NCI-H524 treated with DMSO at 0.1 percent for 48 hours (cell line): Measurements from ENCODE around the gene EFEMP1.
"Not testable (repeated sequence)": the region's sequence is repeated elsewhere in the genome, so short reads cannot be mapped to it uniquely, and the experiment has no call there.

Source experiments
- DNase-seq: peaks from one replicate; lab custom pipeline; 2025; lab: John Stamatoyannopoulos, UW

EFEMP1 gene

DNA sequence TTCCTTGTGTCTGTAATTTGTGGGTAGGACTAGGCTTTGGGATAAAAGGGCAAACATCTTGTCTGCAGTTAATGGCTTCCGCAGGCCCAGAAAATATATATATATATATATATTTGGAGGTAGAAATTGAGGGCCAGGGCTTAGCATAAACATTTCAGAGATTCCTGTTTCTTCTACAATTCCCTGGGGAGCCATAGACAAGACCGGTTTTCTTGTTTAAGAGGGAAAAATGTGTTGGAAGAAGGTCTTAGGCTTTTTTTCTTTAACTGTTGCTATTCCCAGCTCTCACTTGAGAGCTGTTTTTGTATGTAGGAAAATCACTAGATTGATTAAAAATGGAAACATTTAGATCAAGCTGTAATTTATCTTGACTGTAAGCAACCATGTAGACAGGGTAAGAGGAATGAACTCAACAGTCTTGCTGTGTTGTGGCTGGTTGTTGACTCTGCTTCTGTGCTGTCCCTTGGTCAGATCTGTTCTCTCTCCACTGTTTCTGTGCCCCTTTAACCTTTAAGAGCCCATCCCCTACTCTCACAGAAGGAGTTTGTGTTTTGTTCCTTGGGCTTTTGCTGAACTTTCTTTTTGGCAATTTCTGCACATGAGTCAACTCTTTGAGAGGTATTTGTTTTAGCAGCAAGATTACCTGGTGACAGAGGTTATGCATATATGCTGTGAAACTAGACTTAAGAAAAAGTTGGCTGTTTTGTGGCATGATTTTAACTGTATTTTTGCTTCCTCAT lies 58.3 kb downstream of the EFEMP1 start:
- no peak for DNase-seq

DNA sequence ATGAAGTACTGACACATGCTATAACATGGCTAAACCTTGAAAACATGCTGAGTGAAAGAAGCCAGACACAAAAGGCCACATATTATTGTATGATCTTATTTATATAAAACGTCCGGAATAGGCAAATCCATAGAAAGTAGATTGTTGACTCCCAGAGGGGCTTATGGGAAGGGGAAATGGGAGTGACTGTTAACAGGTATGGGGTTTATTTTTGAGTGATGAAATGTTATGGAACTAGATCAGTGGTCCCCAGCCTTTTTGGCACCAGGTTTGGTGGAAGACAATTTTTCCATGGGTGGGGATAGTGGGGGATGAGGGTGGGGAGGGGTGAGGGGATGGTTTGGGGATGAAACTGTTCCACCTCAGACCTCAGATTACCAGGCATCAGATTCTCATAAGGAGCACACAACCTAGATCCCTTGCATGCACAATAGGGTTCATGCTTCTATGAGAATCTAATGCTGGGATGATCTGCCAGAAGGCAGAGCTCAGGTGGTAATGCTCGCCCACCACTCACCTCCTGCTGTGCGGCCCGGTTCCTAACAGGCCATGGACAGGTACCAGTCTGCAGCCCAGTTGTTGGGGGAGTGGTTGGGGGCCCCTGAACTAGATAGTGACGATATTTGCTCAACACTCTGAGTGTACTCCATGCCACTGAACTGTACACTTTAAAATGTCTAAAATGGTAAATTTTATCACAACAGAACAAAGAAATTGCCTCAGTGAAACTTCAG lies 59.1 kb downstream of the EFEMP1 start:
- no peak for DNase-seq

DNA sequence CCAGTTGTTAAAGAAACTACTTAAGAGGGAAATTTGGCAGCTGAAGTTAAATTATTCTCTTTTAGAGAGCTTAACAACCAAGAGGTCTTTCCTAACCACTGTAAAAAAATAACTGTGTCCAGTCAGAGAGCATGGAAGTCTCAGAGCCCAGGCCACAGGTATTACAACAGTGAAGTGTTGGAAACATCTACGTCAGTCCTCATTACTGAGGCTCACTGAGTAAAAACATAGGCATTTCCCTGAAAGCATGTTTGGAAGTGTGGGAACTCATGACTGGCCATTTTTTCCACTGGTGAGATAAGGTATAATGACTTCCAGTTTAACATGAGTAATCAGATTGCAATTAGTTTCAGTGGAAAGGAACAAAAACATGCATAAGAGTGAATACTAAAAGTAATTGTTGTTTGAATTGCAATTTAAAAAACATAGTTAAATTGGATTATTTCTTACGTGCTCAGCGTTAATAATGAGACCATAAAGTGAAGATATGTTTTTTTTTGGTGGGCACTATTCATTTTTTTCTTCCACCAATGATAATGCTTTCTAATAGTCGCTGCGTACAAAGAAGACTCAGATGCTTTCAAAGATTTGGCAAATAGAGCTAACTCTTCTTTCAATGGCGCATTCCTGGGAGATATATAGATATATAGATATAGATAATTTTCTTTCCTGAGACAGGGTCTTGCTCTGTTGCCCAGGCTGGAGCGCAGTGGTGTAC lies 60.8 kb downstream of the EFEMP1 start:
- no peak for DNase-seq

DNA sequence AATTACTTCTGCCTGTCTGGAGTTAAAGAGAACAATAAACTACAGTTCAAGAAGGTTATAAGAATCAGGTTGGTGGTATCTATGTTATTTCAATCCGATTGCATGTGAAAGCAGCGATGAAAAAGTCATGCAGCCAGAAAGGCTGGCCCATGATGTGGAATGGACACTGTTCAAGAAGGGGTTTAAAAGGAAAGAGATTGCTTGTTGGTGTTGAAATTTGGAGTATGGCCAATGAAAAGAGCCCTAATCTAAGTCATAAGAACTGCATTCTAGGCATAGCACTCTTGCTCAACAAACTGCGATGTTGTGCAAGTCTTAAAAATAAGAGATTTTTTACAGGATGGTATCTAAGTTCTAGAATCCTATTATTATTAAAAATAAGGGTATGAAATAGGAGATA lies 61.3 kb downstream of the EFEMP1 start:
- no peak for DNase-seq

DNA sequence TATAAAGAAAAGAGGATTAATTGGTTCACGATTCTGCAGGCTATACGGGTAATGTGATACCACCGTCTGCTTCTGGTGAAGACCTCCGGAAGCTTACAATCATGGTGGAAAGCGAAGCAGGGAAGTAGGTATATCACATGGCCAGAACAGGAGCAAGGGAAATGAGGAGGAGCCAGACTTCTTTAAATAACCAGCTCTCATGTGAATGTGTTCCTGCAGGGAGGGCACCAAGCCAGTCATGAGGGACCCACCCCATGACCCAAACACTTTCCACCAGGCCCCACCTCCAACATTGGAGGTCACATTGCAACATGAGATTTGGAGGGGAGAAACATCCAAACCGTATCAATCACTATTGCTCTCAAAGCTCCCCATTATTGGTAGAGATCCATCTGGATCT lies 61.8 kb downstream of the EFEMP1 start:
- no peak for DNase-seq

DNA sequence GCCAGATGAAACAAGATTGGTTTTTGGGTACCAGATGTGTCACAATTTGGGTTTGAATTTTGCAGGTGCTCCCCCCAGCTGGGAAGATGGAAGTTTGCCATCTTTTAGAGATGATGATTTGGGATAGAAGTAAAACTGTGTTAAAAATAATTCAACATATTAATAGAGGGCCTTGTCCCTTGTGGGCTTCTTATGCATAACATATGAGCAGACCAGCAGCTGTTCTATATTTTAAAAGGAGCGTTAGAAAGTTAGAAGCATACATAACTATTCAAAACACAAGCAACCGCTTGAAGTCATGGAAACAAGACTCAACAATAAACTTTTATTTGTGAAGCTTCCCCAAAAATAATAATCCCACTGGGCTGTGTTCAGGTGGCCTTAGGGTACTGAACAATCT lies 62.8 kb downstream of the EFEMP1 start:
- no peak for DNase-seq

DNA sequence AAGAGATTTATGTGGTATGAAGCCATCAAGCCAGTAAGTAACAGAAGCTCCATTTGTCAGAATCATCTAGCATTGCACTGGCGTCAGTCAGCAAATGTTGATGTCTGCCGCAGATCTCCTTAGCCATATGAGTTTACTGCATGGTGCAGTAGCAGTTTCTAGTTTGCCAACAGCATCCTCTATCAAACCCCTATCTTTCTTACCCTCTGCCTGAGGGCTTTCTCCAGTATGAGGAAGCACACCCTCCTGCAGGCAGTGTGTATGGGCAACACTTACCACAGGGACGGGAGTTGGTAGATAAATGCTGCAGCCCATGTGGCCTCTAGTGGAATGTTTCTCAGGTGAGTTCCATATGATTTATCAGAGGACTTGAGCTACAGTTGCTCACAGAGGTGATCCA lies 63.7 kb downstream of the EFEMP1 start:
- DNase-seq: no peak

DNA sequence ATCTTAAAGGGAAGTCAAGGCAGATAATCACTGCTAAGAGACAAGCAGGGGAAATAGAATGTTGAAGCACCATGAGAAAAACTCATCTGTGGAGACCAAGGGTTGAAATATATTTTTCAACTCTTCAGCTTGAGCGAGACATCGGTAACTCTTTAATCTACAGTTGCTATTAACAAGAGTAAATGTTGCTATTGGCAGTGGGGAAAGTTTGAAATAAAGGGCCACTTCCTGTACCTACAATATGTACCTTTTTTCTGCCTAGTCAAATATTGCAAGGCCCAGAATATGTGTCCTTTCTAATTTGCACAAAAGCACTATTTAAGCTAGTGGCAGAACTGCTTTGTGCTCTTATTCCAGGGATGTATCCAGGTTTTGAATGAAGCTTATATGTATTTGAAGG lies 65.8 kb downstream of the EFEMP1 start:
- DNase-seq: no peak

DNA sequence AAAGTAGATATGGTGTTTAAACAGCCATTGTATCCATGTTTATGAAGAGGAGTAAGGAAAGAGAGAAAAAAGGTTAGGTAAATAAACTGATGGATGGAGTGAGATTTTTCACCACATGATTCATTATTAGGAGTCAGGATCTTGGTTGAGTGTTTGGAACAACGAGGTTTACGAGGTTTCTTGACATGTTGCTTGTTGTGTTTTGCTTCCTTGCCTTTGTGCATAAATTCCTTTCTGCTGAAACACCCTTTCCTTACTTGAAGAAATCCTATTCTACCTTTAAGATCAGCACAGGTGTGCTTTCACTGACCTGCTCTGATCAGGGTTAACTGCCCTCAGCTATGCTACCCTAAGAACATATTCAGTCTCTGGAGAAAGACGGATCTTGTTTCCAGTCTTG lies 66.6 kb downstream of the EFEMP1 start:
- DNase-seq: no peak

DNA sequence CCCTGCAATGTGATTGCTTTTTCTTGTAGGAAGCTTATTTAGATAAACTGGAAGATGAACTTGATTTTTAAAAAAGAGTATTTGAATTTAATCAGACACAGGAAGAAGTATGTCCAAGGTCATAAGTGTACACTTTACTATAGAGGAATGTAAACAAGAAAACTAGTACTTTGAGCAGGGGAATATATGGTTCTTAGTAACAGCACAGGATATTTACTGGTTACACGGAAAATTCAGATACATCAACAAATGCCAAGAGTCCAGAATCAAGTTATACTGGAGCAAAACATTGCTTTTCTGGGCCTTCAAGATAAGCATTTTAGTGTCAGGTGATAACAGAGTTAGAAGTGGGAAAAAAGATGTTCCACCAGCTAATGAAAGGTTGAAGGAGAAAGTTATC lies 75.5 kb downstream of the EFEMP1 start:
- no peak for DNase-seq

DNA sequence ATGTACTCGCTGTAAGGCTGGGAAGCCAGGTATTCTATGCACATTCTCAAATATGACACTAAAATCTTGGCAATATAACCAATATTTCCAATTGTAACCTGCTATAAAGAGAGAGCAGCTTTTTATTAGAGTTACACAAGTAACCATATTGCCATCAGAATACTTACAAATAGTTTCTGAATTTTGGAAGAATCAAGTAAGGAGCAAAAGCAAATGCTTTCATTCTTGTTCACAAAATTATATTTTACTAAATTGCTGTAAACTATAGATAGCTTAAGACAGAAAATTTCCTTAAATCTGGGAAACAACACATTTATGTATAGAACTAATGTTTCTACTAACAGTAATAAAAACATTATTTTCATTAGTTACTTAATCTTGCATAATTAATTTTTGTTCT lies 77.2 kb downstream of the EFEMP1 start:
- DNase-seq: no peak

DNA sequence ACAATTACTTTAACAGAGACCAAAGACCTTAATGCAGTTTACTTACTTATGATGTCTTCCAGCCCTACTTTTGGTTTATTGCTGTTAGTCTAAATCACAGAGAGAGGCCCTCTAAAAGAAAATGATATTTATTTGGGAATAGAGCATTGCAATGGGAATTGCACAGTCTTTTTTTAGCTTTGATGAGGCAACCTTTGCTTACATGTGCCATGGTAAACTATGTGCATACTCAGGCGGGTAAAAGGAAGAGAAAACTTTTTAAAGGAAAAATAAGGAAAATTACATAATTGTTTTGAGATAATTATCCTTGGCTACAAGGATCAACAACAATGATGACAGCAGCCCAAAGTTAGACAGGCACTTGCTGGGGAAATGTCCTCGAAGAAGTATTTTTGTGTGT lies 78.6 kb downstream of the EFEMP1 start:
- DNase-seq: no peak

DNA sequence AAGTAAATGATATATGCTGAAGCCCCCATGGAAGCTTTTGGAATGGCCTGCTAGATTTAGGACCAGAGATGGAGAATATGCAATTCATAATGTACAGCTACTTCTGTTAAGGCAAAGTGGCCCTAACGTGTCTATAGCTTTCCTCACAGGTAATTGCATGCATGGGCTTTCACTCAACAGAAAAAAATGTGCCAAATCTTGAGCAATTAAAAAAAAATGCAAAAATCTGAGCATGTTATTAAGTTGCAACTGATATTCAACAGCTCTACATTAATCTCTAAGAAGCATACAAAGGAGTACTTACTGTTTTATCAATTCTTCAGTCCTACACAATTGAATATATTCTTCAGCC lies 79.6 kb downstream of the EFEMP1 start:
- DNase-seq: no peak

DNA sequence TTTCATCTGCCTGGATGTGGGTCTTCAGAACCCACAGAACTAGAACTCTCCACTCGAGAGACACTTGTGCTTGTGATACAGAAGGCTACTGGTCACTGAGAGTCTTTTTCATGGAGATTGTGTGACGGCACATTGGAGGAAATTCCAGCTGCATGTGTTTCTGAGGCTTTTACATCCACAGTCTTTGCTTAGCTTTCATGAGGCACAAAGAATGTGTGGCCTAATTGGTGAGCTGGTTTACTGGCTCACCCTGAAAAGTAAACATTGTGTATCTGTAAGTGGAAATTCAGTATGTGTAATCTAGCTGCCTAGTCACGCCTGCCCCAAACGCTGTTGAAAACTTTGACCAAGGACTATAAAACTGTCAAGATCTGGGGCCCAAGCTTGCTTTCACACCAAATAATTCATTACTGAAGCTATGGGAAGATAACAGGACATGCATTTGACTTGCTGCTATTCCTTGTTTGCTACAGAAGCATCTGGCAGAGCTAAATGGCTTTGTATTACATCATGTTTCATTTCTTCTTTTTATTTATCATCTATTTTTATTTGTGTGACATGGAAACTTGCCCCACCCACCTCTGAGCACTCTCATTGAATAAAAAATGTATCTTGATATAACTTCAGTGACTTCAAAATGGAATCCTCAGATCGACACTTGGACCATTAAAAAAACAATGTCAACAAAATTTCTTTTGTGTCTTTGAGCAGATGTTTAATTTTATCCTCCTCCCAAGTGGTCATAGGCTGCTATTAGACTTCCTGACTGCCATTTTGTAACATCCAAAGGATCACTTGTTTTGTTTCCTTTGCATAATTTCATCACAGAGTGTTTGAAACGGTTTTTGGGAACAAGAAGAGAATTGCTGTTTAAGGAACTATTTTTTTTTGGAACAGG lies 80.2 kb downstream of the EFEMP1 start:
- no peak for DNase-seq

DNA sequence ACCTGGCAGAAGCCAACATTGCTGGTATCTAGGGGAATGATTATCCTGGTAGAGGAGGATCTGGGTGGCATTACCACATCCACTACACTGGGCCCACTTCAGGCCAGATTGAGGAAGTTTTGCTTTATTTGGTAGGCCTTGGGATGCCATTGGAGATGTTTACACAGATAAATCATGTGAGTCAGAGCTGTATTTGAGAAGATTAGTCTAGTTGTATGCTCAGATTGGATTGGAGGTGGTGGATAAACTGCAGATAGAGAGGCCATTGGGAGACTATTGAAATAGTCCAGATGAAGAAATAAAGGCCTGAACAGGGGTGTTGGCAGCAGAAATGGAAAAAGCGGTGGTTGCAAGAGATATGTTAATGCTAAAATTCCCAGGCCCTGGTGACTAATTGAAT lies 81.5 kb downstream of the EFEMP1 start:
- DNase-seq: no peak

DNA sequence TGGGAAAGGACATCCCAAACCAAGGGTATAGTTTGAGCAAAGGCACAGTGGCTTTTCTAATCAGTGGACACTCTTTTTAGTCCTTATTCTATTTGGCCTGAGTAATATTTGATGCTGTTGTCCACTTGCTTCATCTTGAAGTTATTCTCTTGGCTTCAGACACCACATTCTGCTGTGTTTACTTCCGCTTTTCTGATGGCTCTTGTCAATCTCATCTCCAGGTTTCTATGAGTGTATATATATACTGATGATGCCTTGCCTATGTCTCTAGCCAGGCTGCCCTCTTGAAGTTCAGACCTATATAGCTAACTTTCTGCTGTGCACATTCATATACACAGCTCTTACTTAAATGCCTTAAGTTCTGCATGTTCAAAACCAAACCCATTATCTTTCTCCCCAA lies 83.1 kb downstream of the EFEMP1 start:
- DNase-seq: no peak

DNA sequence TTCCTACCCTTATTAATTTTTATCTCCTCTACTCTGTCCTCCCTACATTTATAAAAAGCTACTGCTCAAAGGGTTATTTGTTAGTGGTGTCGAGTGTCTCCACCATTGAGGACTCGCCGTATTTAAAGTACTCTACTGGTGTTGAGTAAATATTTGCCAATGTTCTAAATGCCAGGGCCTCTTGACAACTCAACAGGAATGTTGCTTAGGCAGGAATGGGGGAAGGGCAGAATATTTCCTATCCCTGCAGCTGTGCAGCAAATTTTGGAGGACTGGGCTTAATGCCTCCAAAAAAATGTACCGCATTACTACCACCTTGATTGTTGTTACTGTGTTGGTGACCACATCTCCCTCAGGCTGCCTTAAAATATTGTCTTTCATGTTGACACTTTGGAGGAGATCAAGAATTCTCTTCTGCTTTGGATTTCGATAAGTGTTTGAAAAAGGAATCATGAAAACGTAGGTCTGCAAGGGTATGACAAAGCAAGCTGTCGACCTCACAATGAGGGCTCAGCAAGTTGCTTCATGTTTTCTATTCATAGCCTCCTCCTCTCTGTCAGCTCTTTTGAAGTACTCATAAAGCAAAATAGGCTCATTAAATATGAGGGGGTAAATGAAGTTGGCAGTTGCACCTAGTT lies 84.3 kb downstream of the EFEMP1 start:
- no peak for DNase-seq

DNA sequence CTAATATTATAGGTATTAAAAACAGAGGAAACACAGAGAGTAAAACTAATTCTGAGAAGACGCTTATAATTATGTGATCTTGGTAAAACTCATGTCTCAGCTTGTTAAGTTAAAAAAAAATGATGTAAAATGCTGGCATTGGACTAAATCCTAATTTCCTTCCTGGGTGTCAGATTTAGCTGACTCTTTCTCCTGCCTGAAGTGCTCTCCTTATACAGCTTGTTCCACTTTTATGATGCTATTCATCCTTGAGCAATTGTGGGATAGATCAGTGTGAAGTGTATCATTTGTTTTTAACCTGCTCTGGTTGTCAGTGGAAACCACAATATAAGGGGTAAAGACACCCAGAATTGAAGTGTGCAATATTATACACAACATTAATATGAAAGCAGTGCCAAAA lies 84.9 kb downstream of the EFEMP1 start:
- no peak for DNase-seq

DNA sequence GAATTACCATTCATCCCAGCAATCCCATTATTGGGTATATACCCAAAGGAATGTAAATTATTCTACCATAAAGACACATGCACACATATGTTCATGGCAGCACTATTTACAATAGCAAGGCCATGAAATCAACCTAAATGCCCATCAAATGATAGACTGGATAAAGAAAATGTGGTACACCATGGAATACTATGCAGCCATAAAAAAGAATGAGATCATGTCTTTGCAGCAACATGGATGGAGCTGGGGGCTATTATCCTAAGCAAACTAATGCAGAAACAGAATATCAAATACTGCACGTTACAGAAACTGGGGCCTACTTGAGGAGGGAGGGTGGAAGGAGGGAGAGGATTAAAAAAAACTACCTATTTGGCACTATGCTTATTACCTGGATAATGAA lies 85.5 kb downstream of the EFEMP1 start:
- not testable (repeated sequence) for DNase-seq

DNA sequence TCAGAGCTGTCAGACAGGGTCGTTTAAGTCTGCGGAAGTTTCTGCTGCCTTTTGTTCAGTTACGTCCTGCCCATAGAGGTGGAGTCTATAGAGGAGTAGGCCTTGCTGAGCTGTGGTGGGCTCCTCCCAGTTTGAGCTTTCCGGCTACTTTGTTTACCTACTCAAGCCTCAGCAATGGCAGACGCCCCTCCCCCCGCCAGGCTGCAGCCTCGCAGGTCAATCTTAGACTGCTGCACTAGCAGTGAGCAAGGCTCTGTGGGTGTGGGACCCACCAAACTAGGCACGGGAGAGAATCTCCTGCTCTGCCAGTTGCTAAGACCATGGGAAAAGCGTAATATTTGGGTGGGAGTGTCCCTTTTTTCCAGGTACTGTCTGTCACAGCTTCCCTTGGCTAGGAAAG lies 86.5 kb downstream of the EFEMP1 start:
- no peak for DNase-seq

DNA sequence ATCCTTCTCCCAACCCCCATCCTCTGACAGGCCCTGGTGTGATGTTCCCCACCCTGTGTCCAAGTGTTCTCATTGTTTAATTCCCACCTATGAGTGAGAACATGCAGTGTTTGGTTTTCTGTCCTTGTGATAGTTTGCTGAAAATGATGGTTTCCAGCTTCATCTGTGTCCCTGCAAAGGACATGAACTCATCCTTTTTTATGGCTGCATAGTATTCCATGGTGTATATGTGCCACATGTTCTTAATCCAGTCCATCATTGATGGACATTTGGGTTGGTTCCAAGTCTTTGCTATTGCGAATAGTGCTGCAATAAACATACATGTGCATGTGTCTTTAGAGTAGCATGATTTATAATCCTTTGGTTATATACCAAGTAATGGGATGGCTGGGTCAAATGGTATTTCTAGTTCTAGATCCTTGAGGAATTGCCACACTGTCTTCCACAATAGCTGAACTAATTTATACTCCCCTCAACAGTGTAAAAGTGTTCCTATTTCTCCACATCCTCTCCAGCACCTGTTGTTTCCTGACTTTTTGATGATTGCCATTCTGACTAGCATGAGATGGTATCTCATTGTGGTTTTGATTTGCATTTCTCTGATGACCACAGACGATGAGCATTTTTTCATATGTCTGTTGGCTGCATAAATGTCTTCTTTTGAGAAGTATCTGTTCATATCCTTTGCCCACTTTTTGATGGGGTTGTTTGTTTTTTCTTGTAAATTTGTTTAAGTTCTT lies 91.7 kb downstream of the EFEMP1 start:
- not testable (repeated sequence) for DNase-seq
